ENCODE measurements around the gene REM1. TPM values are rescaled to one million over a fixed set of nuclear protein-coding genes. Genes with fewer than 3 reads are reported as not detected.

REM1 gene
- polyA plus RNA-seq, 12 donors = 3.0 to 8.4 (median 5.6) TPM; not detected in 2

DNA sequence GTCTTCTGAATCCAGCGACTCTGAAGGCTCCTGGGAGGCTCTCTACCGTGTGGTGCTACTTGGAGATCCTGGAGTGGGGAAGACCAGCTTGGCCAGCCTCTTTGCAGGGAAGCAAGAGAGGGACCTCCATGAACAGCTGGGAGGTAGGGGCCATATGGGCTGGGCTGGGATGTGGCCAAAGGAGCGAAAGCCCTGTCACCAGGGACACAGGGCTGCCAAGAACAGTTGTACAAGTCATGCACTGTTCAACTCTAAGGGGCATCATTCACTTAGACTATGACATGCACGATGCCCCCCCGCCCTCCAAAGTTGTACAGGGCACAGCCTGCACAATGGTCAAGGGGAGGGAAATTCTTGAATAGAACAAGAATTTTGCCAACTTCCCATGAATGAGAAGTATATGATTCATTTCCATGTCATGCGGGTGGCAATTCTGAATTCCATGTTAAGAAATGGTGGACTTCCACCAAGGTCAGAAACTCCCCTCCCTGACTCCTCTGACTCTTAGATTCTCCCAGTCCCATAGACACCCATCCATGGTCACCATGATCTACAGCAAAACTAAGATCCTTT, 1.6 kb downstream of the REM1 start:
- no peak for DNase-seq

DNA sequence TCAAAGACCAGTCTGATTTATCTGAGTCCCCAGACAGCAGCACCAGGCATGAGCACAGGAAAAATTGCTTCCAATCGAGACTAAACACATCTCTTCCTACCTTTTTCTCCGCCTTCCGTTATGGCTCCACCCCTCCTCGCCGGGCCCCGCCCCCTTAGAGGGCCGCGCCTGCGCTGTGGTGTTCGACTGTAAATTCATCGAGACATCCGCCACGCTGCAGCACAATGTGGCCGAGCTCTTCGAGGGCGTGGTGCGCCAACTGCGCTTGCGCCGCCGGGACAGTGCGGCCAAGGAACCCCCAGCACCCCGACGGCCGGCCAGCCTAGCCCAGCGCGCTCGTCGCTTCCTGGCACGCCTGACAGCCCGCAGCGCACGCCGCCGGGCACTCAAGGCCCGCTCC, 8.9 kb downstream of the REM1 start:
- no peak for DNase-seq

DNA sequence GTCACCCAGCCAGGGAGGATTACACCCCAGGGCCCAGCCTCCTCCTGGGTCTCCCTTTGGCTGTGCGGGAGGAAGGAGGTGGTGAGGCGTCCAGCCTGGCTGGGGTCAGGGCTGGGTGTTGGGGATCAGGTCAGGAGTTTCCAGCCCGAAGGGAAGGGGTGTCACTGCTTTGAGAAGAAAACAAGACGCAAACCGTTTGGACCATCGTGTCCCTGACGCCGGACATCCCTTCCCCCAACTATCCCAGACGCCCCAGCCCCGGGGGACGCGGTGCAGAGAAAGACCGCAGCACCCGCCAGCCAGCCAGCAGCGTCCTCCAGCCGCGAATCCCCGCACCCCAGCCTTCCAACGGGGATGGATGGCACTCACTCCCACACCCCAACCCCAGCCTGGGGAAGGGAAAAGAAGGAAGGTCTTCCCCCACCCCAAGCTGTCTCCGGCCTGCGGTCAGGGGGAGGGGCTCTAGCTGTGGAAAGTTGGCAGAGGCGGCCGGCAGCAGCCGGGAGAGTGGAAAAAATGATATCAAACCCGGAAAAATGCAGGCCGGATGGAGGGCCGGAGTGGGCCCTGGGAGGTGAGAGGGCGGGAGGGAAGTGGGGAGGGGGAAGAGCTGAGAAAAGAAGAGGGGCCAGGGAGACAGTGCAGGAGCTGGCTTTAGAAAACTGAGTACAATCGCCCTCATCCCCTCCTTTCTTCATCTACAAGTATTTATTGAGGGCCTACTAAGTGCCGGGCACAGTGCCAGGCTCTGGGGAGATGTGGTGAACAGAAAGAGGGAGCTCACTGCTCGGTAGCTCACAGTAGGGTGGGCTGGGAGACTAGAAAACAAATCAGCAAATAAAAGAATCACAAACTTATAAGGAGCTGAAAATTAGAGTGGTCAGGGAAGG, 10.6 kb downstream of the REM1 start:
- DNase-seq = peak; percentile 94

DNA sequence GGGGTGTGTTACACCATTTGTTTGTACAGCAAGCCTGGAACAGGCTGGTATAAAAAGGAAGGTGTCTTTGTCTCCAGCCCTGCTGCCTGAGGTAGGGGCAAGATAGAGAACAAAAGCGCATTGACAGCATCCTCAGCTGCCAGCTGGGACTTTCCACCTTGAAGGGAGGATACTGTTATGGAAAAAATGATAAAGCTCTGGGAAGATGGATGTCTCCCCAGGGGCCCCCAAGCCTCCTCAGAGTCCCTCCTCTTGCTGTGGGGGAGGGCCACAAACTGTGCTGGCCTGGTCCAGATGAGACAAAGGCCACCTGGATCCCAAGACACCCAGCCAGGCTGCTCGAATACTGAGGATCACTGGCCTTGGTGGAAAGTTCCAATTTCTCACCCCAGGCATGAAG, 13.0 kb downstream of the REM1 start:
- DNase-seq = no peak

DNA sequence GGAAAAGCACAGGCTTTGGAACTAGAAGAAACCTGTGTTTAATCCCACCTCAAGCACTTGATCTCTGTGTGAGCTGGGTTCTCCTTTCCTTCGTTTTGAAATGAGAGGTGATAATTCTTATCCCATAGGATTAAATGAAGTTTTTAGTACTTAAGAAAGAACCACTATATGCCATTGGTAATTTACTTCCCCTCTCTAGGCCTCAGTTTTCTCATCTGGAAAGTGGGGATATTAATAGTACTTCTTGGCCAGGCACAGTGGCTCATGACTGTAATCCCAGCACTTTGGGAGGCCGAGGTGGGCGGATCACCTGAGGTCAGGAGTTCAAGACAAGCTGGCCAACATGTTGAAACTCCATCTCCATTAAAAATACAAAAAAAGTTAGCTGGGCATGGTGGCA, 14.1 kb downstream of the REM1 start:
- no peak for DNase-seq

DNA sequence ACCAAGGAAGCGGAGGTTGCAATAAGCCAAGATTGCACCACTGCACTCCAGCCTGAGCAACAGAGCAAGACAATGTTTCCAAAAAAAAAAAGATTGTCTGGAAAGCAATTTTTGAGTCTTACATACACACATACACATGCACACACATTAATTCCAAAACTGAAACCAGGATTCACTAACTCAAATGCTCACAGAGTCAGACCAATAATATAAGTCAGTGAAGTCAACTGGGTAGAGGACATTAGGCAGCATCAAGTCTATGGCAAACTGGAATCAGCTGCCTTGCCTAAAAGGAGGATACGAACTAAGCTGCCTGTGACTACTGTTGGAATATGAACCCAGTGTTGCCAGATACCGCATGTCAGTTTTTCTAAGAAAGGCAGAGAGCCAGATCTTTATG, 15.7 kb downstream of the REM1 start:
- DNase-seq = no peak

DNA sequence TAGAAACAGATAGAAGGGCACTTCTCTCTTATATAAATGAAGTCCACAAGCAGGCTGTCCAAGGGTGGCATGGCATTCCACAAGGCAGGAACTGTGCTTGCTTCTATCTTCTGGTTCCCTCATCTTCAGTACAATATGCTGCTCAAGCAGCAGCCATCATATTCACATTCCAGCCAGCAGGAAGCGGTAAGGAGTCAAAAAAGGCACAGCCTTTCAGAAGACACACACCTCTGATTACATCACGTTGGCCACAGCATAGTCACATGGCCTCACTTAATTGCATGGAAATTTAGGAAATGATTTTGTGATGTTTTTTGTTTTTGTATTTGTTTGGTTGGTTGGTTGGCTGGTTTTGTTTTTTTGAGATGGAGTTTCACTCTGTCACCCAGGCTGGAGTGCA, 19.0 kb downstream of the REM1 start:
- DNase-seq = no peak

DNA sequence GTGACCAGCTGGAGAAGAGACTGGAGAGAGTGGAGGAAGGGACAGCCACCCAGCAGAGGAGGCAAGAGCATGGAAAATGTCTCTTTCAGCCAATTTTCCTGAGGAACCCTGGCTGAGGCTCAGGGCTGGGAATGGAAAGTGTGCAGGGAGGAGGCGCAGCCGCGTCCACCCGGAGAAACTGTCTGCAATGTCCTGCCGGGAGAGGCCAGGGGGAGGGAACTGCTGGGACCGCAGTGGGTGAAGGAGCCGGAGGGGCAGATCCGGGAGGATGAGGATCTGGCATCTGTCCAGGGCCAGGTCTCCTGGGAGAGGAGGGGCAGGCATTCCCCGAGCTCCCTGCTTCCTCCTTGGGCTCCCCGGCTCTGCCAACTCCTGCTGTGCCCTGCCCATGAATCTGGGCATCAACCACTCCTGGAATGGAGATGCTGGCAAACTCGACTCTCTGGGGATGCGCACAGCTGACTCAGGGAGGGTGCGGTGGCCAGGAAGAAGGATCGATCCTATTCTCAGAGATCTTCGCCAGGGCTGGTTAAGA, 21.7 kb downstream of the REM1 start:
- DNase-seq = peak; percentile 96

DNA sequence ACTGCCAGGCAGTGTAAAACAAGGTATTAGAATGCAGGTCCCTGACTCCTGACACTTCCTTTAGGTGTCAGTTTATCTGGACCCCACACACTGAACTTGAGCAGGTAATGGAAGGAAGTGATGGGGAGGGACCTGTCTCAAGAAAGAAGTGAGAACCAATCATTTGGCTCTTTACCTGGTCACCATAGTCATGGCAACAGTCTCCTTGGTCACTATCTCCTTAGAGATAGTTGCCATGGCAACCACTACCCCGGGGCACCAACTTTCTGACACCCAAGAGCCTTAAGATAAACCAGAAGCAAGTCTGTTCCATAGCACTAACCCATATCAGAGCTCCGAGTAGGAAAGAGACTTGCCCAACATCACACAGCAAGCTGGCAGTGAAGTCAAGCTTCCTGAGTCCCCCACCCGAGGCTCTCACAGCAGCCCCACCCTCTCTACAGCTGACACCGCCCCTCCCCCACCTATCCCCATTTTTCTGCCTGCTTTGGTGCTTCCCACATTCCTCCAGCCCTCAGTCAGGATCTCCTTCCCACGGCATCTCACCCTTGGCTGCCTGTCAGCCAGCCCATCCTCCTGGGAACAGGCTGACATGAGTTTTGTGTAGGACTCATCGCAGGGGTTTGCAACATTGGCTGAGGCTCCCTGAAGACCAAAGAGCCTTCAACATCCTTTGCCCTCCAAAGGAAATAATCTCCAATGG, 22.9 kb downstream of the REM1 start:
- DNase-seq = no peak

DNA sequence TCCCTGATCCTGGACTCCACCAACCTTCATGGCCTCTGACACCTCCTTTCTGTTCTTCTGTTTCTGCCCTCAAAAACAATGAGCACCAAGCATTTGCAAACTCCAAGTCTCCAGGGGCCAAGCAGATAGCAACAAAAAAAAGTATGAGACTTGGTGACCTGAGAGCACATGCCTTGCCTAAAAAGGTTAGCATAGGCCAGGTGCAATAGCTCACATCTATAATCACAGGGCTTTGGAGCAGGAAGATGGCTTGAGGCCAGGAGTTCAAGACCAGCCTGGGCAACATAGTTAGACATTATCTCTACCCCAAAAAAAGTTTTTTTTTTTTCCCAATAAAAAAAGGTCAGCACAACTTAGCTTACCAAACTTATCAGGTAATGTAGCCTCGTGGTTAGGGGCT, 25.4 kb downstream of the REM1 start:
- no peak for DNase-seq

DNA sequence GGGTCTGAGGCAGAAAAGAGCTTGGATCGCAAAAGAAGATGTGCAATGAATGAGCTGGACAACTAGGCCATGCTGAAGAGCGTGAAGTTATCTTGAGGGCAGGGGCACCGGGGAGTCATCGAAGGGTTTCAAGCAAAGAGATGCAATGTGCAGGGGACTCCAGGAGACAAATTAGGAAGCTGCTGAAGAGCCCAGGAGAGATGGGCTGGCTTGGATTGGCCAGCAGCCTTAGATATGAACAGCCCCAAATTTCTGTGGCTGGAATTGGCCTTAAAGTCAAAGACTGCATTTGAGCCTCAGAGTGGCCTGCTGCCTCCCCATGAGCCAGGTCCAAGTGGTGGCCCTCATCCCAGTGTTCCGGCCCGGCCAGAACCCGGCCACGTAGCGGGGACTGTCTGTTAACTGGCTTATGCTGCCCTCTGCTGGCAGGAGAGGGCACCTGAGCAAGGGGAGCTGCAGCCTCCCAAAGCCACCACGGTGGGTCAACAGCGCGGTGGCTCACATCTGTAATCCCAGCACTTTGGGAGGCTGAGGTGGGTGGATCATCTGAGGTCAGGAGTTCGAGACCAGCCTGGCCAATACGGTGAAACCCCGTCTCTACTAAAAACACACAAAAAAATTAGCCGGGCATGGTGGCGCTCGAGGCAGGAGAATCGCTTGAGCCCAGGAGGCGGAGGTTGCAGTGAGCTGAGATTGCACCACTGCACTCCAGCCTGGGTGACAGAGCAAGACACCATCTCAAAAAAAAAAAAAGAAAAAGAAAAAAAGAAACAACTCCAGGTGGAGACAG, 28.0 kb downstream of the REM1 start:
- DNase-seq = peak; percentile 91

DNA sequence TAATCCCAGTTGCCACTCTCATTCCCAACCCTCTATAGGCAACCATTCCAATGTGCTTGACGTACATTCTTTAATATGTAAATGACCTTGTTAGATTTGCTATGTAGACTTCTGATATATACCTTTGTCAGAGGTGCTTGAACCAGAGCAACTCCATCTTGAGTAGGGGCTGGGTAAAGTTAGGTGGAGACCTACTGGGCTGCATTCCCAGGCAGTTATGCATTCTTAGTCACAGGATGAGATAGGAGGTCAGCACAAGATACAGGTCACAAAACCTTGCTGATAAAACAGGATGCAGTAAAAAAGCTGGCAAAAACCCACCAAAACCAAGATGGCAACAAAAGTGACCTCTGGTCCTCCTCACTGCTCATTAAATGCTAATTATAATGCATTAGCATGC, 30.8 kb downstream of the REM1 start:
- DNase-seq = no peak

DNA sequence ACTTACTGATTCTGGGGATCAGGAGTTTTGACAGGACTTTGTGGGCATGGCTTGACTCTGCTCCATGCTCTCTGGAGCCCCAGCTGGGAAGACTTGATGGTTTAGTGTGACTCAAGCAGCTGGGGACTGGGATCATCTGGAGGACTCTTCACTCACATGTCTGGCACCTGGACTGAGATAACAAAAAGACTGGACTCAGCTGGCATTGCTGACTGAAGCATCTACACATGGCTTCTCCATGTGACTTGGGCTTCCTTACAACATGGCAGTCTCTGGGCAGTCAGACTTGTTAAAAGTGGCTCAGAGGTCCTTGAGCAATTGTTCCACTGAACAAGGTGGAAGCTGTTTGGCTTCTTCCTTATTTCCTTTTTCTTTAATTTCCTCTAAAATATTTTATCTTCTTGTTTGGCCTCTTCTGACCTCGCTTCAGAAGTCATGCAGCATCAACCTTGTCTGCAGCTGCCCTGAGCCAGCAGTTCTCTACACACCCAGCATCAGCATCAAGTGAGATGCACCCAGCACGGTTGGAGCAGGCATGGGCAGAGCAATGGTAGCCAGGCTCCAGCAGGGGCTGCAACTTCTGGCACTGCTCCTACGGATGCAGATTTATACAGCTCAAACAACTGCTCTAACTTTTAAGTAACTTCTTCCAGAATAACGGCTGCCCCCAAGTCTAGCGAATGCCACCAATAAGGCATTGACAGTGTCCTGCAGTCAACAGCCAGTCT, 33.6 kb downstream of the REM1 start:
- no peak for DNase-seq

DNA sequence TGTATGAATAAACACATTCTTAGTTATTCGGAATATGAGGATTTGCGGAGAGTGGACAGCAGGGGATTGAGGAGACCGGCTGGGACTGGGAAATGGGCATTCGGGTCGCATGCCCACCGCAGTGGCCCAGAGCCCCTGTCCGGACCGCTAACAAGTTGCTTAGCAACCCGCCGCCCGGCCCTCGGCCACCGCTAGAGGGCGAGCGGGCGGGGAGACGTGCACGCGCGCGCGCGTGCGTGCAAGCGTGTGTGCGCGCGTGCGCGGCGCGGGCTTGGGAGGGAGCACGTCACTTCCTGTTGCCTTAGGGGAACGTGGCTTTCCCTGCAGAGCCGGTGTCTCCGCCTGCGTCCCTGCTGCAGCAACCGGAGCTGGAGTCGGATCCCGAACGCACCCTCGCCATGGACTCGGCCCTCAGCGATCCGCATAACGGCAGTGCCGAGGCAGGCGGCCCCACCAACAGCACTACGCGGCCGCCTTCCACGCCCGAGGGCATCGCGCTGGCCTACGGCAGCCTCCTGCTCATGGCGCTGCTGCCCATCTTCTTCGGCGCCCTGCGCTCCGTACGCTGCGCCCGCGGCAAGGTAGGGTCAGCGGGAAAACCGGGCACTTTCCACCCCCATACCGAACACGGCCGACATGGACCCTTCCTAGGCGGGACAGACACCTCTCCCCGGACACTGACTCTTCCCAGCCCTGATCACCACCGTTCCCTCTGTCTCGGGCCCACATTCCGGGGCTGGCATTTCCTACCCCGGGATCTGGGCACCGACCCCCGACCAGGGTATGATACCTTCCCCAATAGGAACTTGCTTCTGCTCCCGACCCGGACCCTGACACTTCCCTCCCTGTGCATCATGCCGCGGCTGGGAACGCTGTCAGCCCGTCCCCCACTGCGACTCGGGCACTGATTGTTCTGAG, 39.3 kb downstream of the REM1 start, which contains the start of gene HM13:
Gene HM13 (plus strand): TSS at position 289 of the 918 bp plus-strand sequence. CDS start 110 bp downstream, at position 399.
- peak; percentile 95 for DNase-seq

DNA sequence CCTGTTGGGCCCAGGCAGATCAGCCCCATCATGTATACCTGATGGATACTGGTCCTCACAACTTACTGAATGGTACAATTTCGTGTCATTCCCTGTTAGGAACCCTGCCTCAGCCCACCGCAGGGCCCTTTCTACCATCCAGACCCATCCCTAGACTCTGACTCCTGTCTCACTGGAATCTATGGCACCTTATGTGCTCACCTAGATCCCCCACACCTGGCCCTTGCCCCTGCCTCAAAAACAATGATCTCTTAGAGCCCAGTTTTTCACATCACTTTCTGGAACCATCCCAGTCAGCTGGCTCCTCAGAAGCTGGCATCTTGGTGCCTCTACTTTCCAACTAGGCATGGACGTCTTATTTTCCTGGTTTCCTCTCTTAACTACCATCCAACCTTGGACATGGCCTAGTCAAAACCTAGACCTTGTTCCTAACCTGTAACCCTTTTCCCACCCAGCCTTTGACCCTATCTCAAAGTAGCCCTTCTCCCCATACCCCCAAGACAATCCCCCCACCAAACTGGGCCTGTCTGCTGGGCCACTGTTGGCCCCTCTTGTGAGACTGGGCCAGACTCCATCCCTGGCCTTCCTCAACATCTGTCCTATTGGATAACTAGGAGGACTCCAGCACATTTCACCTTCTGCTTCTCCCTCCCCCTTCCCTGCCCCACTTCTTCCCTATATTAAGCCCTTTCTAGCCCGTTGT, 40.1 kb downstream of the REM1 start:
- no peak for DNase-seq

DNA sequence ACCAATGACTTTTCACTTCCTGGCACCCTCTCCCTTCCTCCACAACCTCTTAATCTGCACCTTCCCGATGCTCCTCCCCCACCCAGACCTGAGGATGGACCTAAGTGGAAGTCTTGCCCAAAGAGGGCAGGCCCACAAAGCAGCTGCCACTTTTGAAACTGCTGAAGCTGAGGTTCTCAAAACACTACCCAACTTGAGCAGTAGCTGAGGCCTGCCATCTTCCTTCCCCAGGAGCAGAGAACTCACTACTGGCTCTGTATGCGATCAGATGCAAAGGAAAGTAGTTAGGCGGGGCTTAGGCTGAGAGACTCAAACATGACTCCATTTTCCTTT, 40.7 kb downstream of the REM1 start:
- DNase-seq = no peak

DNA sequence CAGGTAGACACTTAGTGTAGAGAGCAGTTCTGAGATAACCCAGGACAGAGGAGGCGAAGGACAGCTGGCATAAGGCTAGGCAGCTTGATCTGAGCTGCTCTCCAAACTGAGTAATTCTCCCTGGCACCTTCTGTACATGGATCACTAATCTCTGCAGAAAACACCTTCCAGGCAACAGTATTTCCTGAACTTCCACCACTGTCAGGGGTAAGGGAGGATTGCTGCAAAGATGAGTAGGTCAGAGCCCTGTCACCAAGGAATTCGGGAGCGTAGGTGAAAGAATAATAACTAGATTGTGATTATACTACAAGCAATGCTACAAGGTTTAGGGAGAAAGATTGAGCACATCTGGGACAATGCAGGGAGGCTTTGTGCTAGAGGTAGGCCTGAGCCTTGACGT, 41.1 kb downstream of the REM1 start:
- no peak for DNase-seq

DNA sequence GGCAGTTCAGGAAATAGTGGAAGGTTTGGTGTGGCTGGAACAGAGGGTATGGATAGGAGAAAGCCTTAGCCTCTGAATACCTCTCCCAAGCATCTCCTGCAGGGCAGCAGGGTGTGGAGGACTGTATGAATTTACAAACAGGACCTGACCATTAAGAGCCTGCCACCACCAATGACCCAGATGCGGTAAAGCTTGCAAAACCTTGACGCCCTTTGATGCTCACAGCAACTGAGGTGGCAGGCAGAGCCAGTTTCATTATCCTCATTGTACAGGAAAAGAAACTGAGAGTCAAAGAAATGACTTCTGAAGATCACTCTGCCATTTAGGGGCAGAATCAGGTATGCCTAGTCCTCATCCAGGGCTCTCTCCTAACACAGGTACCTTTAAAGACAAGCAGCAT, 41.6 kb downstream of the REM1 start:
- no peak for DNase-seq

DNA sequence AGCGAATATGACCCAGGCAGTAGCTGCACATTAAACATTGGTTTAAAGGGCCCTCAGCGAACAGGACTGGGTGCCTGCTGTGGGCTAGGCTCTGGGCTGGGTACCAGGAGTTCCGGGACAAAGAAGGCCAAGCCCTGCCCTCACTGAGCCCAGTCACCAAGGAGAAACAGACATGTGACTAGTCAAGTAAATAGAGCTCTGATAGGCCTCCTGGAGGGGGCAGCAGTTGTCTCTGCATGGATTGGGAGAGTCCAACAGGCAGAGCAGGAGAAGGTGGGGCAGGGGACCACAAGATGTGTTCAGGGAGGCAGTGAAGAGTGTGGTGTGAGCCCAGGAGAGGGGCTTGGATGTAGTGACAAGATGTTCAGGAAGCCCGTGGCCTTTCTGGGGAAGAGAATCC, 42.3 kb downstream of the REM1 start:
- no peak for DNase-seq
